ENCODE data around the gene LBX2. TPM values are rescaled to one million over a fixed set of nuclear protein-coding genes. Genes with fewer than 3 reads are reported as not detected.

LBX2 gene
- total and polyA plus RNA-seq, 9 of the 15 experiments (the other 6 are each of a cell fraction or from before 2014, with no cell fraction given) = 0.39 to 6.2 (median 1.8) TPM; not detected in 1

GRCh38 chr2:74472086-74472944, 27.1 kb downstream of the LBX2 start, which contains the start of gene MRPL53 (continued):
- TF ChIP-seq THAP12 (CRISPR knock-in tag; IDR thresholded peaks at IDR 0.05) (peak; percentile 39; the same call in 1 of the 2 replicates), MGA (IDR thresholded peaks at IDR 0.05) (peak; percentile 56; the same call in 1 of the 2 replicates), ARID3A (IDR thresholded peaks at IDR 0.05; ENCODE audit: borderline replicate concordance, low read depth, low read length) (no peak), POLR2A (conservative IDR thresholded peaks at IDR 0.05) (peak; percentile 95), ZNF354B (CRISPR knock-in tag; IDR thresholded peaks at IDR 0.05) (no peak), DIDO1 (tag; IDR thresholded peaks at IDR 0.05; ENCODE audit: low read depth) (peak; percentile 95), RBM14 (IDR thresholded peaks at IDR 0.05; ENCODE audit: borderline replicate concordance, insufficient read depth, low read depth, low read length) (no peak), CEBPB (tag; IDR thresholded peaks at IDR 0.05) (no peak), ZNF197 (CRISPR knock-in tag; IDR thresholded peaks at IDR 0.05; ENCODE audit: low read depth) (no peak), SRSF1 (IDR thresholded peaks at IDR 0.05; ENCODE audit: low read depth, low read length) (no peak)

Data from K562 (cell line).